Parathyroid adenoma (tissue), 2 donors: ENCODE results near the gene SMARCA1.

Experiments used
- H2AFZ ChIP-seq: fragments of 300-600 bp; sonication (generic); one replicate; pipeline ENCODE4 v1.7.0; 2017; ENCODE audit warnings: antibody characterized with exemption, mild to moderate bottlenecking
- H3K27ac ChIP-seq: fragments of 300-600 bp; sonication (generic); one replicate; pipeline ENCODE4 v1.7.0; 2017
- H3K27me3 ChIP-seq: fragments of 300-600 bp; sonication (generic); one replicate; pipeline ENCODE4 v1.7.0; 2017; ENCODE audit warnings: low read length; ENCODE audit not compliant: control insufficient read depth, insufficient read depth
- H3K36me3 ChIP-seq: fragments of 300-600 bp; sonication (generic); one replicate; pipeline ENCODE4 v1.7.0; 2017; ENCODE audit warnings: low read length; ENCODE audit not compliant: control insufficient read depth, insufficient read depth
- H3K4me1 ChIP-seq: fragments of 300-600 bp; sonication (generic); one replicate; pipeline ENCODE4 v1.7.0; 2017; ENCODE audit warnings: control low read depth
- H3K4me2 ChIP-seq: fragments of 300-600 bp; sonication (generic); one replicate; pipeline ENCODE4 v1.7.0; 2017; ENCODE audit warnings: low read length
- H3K4me3 ChIP-seq: fragments of 300-600 bp; sonication (generic); one replicate; pipeline ENCODE4 v1.7.0; 2017; ENCODE audit warnings: low read depth, low read length
- H3K79me2 ChIP-seq: fragments of 300-600 bp; sonication (generic); one replicate; pipeline ENCODE4 v1.7.0; 2017; ENCODE audit warnings: control low read depth
- H3K9ac ChIP-seq: fragments of 300-600 bp; sonication (generic); one replicate; pipeline ENCODE4 v1.7.0; 2017; ENCODE audit warnings: mild to moderate bottlenecking
- H3K9me3 ChIP-seq: fragments of 300-600 bp; sonication (generic); one replicate; pipeline ENCODE4 v1.7.0; 2017; ENCODE audit warnings: low read length; ENCODE audit not compliant: control insufficient read depth
- TF ChIP-seq, protein P1 (sequence below): fragments of 300-600 bp; sonication (generic); IDR thresholded peaks from one replicate; pipeline ENCODE4 v1.7.0; 2017; ENCODE audit warnings: antibody characterized with exemption, mild to moderate bottlenecking
- donor health status: primary hyperparathyroidism.

SMARCA1 gene

DNA sequence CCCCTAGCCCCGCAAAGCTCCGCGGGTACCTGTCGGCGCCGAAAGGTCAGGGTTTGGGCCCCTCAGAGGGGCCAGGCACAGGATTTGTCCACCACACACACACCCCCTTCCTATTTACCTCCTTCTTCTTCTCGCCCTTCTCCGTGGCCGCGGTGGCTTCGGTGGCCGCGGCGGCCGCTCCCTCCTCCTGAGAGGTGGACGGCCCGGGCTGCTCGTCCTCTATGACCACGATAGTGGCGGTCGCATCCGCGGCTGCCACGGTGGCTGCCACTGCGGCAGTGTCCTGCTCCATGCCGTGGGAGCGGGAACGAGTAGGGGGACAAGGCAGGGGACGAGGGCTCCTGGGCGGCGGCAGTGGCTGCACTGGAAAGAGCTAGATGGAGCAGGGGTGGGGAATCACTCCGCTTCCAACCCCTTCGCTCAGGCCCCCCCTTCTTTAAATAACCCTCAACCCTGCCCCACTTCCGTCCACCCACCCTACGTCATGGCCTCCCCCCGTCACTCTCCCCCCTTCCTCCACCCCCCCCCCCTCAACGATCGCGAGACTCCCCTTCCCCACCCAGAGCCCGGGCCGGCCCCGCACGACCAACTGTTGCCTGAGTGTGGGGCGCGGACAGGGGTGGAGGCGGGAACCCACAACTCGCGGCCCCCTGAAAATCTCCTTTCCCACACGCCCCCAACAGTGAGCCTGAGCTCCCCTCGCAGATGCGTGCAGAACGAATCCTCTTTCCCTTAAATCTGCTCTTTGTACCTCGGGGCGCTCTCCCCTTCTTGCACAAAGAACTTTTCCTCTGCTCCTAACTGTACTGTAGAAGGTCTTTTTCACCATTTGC is at the start of gene SMARCA1:
Gene SMARCA1 (minus strand): TSS at position 412 of the 833 bp plus-strand sequence. CDS start 120 bp downstream, at position 292.
- H3K27ac ChIP-seq = peak within 1 kb of the TSS; percentile 91
- H3K4me2 ChIP-seq = peak within 1 kb of the TSS; percentile 77
- peak within 1 kb of the TSS; percentile 95 for H2AFZ ChIP-seq
- H3K36me3 ChIP-seq = no peaks in the 10 kb centered on the region
- H3K9ac ChIP-seq = peak within 1 kb of the TSS; percentile 97
- peak within 1 kb of the TSS; percentile 84 for H3K4me3 ChIP-seq
- TF ChIP-seq, protein P1, sequence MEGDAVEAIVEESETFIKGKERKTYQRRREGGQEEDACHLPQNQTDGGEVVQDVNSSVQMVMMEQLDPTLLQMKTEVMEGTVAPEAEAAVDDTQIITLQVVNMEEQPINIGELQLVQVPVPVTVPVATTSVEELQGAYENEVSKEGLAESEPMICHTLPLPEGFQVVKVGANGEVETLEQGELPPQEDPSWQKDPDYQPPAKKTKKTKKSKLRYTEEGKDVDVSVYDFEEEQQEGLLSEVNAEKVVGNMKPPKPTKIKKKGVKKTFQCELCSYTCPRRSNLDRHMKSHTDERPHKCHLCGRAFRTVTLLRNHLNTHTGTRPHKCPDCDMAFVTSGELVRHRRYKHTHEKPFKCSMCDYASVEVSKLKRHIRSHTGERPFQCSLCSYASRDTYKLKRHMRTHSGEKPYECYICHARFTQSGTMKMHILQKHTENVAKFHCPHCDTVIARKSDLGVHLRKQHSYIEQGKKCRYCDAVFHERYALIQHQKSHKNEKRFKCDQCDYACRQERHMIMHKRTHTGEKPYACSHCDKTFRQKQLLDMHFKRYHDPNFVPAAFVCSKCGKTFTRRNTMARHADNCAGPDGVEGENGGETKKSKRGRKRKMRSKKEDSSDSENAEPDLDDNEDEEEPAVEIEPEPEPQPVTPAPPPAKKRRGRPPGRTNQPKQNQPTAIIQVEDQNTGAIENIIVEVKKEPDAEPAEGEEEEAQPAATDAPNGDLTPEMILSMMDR = no peak
- H3K4me1 ChIP-seq = no peaks in the 10 kb centered on the region
- no peaks in the 10 kb centered on the region for H3K27me3 ChIP-seq
- no peaks in the 10 kb centered on the region for H3K9me3 ChIP-seq
- no peaks in the 10 kb centered on the region for H3K79me2 ChIP-seq

GRCh38 chrX:129572422-129572821 is 49.1 kb upstream of the SMARCA1 start:
- no peak overlapping the region for H3K4me2 ChIP-seq
- H3K4me1 ChIP-seq = peaks cover 4% of the 10 kb centered on the region
- no peaks in the 10 kb centered on the region for H3K79me2 ChIP-seq
- no peak overlapping the region for H3K27ac ChIP-seq
- no peak overlapping the region for H2AFZ ChIP-seq
- no peaks in the 10 kb centered on the region for H3K36me3 ChIP-seq
- no peaks in the 10 kb centered on the region for H3K27me3 ChIP-seq
- TF ChIP-seq, protein P1 = no peak
- H3K4me3 ChIP-seq = no peak overlapping the region
- no peaks in the 10 kb centered on the region for H3K9me3 ChIP-seq
- no peak overlapping the region for H3K9ac ChIP-seq

DNA sequence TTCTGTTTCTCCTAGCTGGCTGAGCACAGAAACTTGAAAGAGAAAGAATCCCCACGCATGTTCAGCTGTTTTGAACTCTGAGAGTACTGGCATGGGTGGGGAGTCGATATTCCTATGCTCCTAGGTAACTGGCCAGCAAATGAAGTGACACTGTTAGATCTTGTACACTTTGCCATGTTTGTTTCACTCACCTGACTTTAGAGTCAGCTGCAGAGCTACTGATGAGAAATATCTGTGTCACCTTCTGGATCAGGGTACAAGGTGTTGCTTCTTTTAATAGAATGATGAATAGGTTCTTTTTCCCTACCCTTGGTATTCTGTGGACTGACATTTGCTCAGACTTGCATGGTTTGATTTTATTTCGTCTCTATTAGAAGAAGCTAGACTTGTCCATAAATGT is 45.1 kb upstream of the SMARCA1 start:
- no peak overlapping the region for H3K27ac ChIP-seq
- H3K36me3 ChIP-seq = no peaks in the 10 kb centered on the region
- peaks cover 8% of the 10 kb centered on the region for H3K4me1 ChIP-seq
- H3K4me2 ChIP-seq = no peak overlapping the region
- no peak overlapping the region for H2AFZ ChIP-seq
- H3K27me3 ChIP-seq = no peaks in the 10 kb centered on the region
- no peaks in the 10 kb centered on the region for H3K9me3 ChIP-seq
- no peak overlapping the region for H3K9ac ChIP-seq
- no peaks in the 10 kb centered on the region for H3K79me2 ChIP-seq
- TF ChIP-seq, protein P1 = no peak
- no peak overlapping the region for H3K4me3 ChIP-seq

GRCh38 chrX:129566073-129566472 is 42.8 kb upstream of the SMARCA1 start:
- Histone ChIP-seq H3K4me3 (no peak overlapping the region), H3K36me3 (no peaks in the 10 kb centered on the region)

More at GRCh38 chrX:129566073-129566472, 42.8 kb upstream of the SMARCA1 start:
- H3K79me2 ChIP-seq = no peaks in the 10 kb centered on the region
- no peak overlapping the region for H3K9ac ChIP-seq
- H3K9me3 ChIP-seq = no peaks in the 10 kb centered on the region
- peaks cover 4% of the 10 kb centered on the region for H3K4me1 ChIP-seq
- H2AFZ ChIP-seq = no peak overlapping the region
- TF ChIP-seq, protein P1 = no peak
- H3K27me3 ChIP-seq = no peaks in the 10 kb centered on the region
- no peak overlapping the region for H3K27ac ChIP-seq
- no peak overlapping the region for H3K4me2 ChIP-seq
